ENCODE results near the gene AEBP2.

The AEBP2 gene

DNA sequence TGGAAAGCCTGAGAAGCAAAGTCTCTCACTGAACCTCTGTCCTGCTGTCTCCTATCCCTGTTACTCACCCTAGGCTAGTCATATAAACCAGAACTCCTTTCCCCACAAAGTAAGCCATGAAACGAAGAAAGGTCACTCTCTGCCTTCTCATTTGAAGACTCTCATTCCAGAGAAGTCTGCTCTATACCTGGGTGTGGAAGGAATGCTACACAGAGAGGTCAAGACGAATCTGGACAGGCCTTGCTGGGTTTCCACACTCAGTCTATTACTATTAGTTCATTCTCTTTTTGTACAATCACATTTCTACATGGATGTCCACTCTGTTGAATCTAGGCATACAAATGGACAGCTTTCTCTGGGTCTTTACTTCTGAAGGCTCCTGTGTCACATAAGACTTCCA is 2.4 kb upstream of the AEBP2 start:
- Mint-ChIP-seq H3K27ac (no peak overlapping the region), H3K9me3 (no peaks in the 10 kb centered on the region), H3K4me1 (peaks cover 36% of the 10 kb centered on the region), H3K36me3 (no peaks in the 10 kb centered on the region), H3K4me3 (no peak overlapping the region), H3K27me3 (no peaks in the 10 kb centered on the region)

DNA sequence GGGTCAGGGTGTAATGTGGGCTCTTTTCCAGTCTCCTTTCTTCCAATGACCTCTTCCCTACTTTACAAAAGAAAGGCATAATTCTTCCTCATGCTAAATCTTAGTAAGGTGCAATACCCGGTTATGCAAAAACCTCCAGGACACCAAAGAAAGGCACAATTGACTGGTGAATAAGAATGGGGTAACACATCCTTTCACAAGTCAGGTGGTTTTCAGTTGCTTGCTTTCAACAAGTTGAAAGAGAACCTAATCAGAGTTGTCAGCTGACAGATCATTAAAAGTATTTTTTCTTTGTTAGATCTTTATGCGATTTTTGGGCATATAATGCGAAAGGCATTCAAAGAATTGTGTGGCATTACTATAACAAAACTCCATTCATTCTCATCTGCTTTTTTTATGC is 1.3 kb upstream of the AEBP2 start:
- H3K27me3 Mint-ChIP-seq: no peaks in the 10 kb centered on the region
- H3K36me3 Mint-ChIP-seq: no peaks in the 10 kb centered on the region
- H3K4me1 Mint-ChIP-seq: peaks cover 41% of the 10 kb centered on the region
- peak overlapping the region; percentile 20 for H3K4me3 Mint-ChIP-seq
- H3K9me3 Mint-ChIP-seq: no peaks in the 10 kb centered on the region
- H3K27ac Mint-ChIP-seq: peak overlapping the region; percentile 51

DNA sequence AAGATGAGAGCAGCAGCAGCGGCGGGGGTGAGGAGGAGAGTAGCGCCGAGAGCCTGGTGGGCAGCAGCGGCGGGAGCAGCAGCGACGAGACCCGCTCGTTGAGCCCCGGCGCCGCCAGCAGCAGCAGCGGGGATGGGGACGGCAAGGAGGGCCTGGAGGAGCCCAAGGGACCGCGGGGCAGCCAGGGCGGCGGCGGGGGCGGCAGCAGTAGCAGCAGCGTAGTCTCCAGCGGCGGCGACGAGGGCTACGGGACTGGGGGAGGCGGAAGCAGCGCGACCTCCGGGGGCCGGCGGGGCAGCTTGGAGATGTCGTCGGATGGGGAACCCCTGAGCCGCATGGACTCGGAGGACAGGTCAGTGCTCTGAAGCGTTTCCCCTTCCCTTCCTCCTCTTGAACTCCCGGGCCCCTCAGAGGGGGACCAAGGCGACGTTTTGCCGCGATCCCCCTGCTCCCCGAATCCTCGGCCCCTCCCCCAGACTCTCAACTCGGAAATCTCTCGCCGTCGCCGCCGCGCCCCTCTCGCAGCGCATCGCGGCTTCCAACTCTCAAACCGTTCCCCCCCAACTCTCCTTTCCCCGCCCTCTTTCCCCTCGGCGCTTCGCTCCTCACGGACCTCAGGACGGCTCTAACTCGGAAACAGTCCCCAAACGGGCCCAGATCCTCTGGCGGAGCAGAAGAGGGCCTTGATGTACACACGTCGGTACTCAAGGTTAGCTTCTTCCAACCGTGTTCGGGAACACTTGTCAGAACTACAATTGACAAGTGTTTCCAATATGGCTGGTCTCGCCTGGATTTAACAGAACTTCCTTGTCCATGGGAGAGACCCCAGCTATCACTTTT is 947 bp downstream of the AEBP2 start:
- Mint-ChIP-seq H3K36me3 (no peaks in the 10 kb centered on the region), H3K9me3 (no peaks in the 10 kb centered on the region), H3K27ac (peak overlapping the region; percentile 97), H3K27me3 (no peaks in the 10 kb centered on the region), H3K4me3 (peak overlapping the region; percentile 94), H3K4me1 (peaks cover 48% of the 10 kb centered on the region)

DNA sequence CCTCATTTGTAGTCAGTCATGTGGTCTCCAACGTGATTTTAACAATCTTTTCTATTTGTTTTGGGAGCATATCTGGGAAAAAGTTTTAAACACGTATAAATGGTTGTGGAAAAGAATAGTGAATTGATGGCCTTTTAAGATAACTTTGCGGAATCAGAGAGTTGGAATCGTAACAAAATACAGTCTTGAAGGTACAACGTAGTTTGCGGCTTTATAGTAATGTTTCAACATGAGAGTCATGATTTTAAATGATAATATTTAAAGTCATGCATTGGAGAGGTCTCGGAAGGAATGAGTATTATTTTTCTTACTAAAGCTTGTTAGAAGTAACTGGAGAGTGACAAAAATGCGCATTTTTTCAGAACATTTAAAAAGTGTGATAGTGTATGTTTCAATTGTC is 1.6 kb downstream of the AEBP2 start:
- Mint-ChIP-seq H3K36me3 (no peaks in the 10 kb centered on the region), H3K4me3 (peak overlapping the region; percentile 94), H3K4me1 (peaks cover 47% of the 10 kb centered on the region), H3K9me3 (no peaks in the 10 kb centered on the region), H3K27me3 (no peaks in the 10 kb centered on the region), H3K27ac (peak overlapping the region; percentile 97)

DNA sequence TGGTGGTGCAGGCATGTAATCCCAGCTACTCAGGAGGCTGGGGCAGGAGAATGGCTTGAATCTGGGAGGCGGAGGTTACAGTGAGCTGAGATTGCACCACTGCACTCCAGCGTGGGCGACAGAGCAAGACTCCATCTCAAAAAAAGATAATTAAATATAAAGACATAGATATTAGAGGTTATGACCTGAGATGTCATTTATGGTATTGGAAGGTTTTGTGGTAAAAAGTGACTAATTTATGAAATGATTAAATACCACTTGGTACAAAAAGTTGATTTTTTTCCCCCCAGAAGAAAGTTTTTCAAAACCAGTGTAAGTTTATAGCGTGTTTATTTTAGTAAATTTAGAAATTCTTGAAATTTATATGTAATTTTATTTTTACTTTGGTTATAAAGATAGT is 4.3 kb downstream of the AEBP2 start:
- H3K9me3 Mint-ChIP-seq: no peaks in the 10 kb centered on the region
- H3K27ac Mint-ChIP-seq: no peak overlapping the region
- H3K4me3 Mint-ChIP-seq: no peak overlapping the region
- H3K4me1 Mint-ChIP-seq: peaks cover 69% of the 10 kb centered on the region
- H3K36me3 Mint-ChIP-seq: peaks cover 6% of the 10 kb centered on the region
- H3K27me3 Mint-ChIP-seq: no peaks in the 10 kb centered on the region

DNA sequence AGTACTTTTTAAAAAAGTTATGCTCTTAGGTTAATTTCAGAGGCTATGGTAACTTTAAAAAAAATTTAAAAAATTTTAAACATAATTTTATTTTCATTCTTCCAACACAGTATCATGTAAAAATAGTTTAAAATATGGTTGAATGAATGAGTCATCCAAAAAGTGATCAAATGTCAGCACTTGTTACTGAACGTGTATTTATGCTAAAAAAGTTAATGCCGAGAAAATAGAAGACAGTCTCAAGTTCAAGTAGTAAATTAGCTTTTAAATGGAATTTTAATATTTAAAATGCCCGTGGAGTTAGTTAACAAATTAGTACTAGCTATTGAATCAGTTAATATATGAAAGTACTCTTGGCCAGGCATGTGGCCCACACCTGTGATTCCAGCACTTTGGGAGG is 4.8 kb downstream of the AEBP2 start:
- no peak overlapping the region for H3K27ac Mint-ChIP-seq
- no peaks in the 10 kb centered on the region for H3K9me3 Mint-ChIP-seq
- peaks cover 74% of the 10 kb centered on the region for H3K4me1 Mint-ChIP-seq
- H3K4me3 Mint-ChIP-seq: peak overlapping the region; percentile 30
- H3K36me3 Mint-ChIP-seq: peaks cover 6% of the 10 kb centered on the region
- no peaks in the 10 kb centered on the region for H3K27me3 Mint-ChIP-seq

DNA sequence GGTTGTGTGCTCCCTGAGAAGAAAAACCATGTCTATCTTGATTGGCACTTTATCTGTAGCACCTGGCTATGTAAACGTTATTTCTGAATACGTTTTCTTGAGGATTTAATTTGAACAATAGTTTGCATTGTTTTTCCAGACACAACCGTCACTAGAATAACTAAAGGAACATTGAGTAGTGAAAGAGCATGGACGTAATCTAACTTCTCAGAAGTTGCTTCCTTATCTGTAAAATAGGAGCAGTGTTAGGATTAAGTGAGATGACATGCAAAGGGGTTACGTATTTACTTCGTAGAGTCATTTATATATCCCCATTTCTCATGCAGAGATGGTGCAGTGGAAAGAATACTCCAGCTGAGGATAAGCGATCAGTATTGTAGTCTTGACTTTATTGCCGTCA is 8.1 kb downstream of the AEBP2 start:
- peaks cover 9% of the 10 kb centered on the region for H3K36me3 Mint-ChIP-seq
- no peak overlapping the region for H3K27ac Mint-ChIP-seq
- peak overlapping the region; percentile 16 for H3K4me3 Mint-ChIP-seq
- no peaks in the 10 kb centered on the region for H3K9me3 Mint-ChIP-seq
- peaks cover 86% of the 10 kb centered on the region for H3K4me1 Mint-ChIP-seq
- no peaks in the 10 kb centered on the region for H3K27me3 Mint-ChIP-seq

DNA sequence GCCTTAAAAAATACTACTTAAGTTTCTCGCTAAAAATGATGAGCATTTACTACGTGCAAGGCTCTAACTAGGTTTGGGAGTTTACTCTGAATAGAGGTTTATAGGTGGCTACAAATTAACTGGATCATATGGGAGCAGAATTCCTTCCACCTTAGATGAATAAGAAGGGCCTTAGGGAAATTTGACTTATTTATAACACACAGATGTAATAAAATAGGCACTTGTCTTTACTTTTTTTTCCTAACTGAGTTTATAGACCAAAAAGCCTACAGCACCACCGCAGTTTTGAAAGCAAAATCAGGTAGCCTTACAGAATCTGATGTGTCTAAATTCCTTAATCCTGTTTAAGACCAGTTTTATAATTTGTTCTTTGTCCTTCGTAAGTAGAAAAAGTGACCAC is 10.5 kb downstream of the AEBP2 start:
- Mint-ChIP-seq H3K4me3 (no peak overlapping the region), H3K9me3 (no peaks in the 10 kb centered on the region), H3K27ac (no peak overlapping the region), H3K36me3 (peaks cover 14% of the 10 kb centered on the region), H3K4me1 (peaks cover 85% of the 10 kb centered on the region), H3K27me3 (no peaks in the 10 kb centered on the region)

DNA sequence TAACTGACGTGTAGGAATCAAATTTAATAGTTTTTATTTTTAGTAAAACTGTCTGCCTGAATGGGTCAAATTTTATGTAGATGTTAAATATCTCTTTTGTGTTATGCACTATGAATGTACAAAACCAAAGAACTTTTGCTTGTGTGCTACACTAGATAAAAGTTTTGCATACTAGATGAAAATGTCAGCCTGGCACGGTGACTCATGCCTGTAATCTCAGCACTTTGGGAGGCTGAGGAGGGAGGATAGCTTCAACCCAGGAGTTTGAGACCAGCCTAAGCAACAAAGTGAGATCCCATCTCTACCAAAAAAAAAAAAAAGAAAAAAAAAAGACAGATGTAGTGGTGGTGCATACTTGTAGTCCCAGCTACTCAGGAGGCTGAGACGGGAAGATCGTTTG is 11.1 kb downstream of the AEBP2 start:
- Mint-ChIP-seq H3K9me3 (no peaks in the 10 kb centered on the region), H3K27ac (no peak overlapping the region), H3K27me3 (no peaks in the 10 kb centered on the region), H3K4me1 (peaks cover 86% of the 10 kb centered on the region), H3K36me3 (peaks cover 14% of the 10 kb centered on the region), H3K4me3 (no peak overlapping the region)

DNA sequence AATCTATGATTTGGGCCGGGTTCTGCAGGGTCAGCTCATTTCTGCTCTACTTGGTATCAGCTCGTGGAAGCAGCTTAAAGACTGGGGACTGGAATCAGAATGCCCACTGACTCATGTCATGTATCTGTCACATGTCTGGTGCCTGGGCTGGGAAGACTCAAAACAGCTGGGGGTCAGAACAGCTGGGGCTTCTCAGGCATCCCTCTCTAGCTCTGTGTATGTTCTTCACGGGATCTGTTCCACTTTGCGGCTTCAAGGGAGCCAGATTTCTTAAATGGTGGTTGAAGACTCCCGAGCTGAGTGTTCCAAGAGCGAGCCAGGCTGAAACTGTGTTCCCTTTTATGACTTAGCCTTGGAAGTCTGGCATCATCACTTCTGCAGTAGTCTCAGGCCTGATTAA is 11.9 kb downstream of the AEBP2 start:
- Mint-ChIP-seq H3K27ac (no peak overlapping the region), H3K36me3 (peaks cover 13% of the 10 kb centered on the region), H3K27me3 (no peaks in the 10 kb centered on the region), H3K9me3 (no peaks in the 10 kb centered on the region), H3K4me3 (no peak overlapping the region), H3K4me1 (peaks cover 87% of the 10 kb centered on the region)

DNA sequence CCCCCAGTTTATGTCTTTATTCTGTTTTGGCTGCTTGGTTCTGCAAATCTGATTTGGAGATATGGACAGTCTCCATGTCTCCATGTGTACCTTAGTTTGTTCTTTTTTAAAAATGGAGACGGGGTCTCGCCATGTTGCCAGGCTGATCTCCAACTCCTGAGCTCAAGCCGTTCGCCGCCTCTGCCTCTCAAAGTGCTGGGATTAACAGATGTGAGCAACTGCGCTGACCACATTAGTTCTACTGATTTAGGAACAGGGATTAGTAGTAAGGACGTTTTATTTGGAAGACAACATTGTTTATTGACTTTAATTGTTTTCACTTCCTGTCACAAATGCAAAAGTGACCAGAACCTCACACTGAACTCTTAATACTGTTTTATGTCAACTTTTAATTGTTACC is 14.7 kb downstream of the AEBP2 start:
- Mint-ChIP-seq H3K27me3 (no peaks in the 10 kb centered on the region), H3K4me1 (peaks cover 82% of the 10 kb centered on the region), H3K4me3 (no peak overlapping the region), H3K36me3 (peaks cover 15% of the 10 kb centered on the region), H3K9me3 (no peaks in the 10 kb centered on the region), H3K27ac (peak overlapping the region; percentile 44)

DNA sequence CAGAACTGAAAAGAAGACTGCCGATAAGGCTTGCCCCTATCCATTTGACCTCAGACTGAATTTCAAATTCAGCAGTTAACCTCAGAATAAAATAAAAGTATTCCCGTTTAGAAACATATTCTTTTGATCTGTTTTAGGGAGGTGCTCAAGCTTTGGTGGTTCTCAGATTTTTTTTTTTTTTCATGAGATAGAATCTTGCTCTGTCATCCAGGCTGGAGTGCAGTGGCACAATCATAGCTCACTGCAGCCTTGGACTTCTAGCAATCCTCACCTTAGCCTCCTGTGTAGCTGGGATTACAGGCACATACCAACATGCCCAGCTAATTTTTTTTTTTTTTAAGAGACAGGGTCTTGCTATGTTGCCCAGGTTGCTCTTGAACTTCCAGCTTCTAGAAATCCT is 15.5 kb downstream of the AEBP2 start:
- Mint-ChIP-seq H3K27ac (no peak overlapping the region), H3K4me1 (peaks cover 79% of the 10 kb centered on the region), H3K4me3 (no peak overlapping the region)

DNA sequence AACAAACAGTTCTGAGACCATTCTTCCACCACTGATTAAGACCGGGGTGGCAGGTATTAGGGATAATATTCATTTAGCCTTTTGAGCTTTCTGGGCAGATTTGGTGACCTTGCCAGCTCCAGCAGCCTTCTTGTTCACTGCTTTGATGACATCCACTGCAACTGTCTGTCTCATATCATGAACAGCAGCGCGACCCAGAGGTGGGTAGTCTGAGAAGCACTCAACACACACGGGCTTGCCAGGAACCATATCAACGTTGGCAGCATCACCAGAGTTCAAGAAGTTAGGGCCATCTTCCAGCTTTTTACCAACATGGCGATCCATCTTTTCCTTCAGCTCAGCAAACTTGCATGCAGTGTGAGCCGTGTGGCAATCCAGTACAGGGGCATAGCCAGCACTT is 16.9 kb downstream of the AEBP2 start:
- Mint-ChIP-seq H3K4me3 (no peak overlapping the region), H3K36me3 (peaks cover 15% of the 10 kb centered on the region), H3K27ac (peak overlapping the region; percentile 51), H3K9me3 (no peaks in the 10 kb centered on the region), H3K27me3 (no peaks in the 10 kb centered on the region), H3K4me1 (peaks cover 77% of the 10 kb centered on the region)

More for the DNA sequence above, 15.5 kb downstream of the AEBP2 start:
- no peaks in the 10 kb centered on the region for H3K9me3 Mint-ChIP-seq
- H3K27me3 Mint-ChIP-seq: no peaks in the 10 kb centered on the region
- peaks cover 15% of the 10 kb centered on the region for H3K36me3 Mint-ChIP-seq

DNA sequence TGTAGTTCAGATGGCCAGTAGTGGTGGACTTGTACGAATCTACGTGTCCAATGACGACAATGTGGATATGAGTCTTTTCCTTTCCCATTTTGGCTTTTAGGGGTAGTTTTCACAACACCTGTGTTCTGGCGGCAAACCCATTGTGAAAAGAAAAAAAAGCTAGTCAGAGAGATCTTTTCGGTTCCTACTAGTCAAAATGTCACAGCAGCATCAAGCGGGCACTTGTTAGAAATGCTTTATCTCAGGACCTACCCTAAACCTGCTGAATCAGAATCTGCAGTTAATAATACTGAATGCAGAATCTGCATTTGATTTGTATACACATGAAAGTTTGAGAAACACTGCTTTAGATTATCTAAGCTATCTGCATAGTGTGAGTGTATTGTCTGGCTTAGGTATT is 18.3 kb downstream of the AEBP2 start:
- H3K36me3 Mint-ChIP-seq: peaks cover 10% of the 10 kb centered on the region
- H3K27ac Mint-ChIP-seq: no peak overlapping the region
- H3K4me1 Mint-ChIP-seq: peaks cover 77% of the 10 kb centered on the region
- H3K27me3 Mint-ChIP-seq: no peaks in the 10 kb centered on the region
- H3K4me3 Mint-ChIP-seq: no peak overlapping the region
- no peaks in the 10 kb centered on the region for H3K9me3 Mint-ChIP-seq

DNA sequence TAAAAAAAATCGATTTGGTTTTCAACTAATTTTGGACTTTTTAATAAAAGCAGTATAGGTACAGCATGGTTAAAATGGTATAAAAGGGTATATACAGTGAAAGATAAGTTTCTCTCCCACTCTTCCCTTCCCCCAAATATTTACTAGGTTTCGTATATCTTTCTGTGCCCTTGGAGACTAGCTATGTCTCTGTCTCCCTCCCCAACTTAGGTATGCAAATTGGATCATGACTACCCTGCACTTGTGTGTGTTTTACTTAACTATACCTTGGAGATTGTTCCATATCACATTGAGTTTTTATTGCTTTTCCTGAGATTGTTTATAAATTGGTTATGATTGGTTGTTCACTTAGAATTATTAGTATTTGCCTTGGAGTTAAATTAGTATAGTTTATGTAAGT is 19.4 kb downstream of the AEBP2 start:
- Mint-ChIP-seq H3K27me3 (no peaks in the 10 kb centered on the region), H3K9me3 (no peaks in the 10 kb centered on the region), H3K4me1 (peaks cover 79% of the 10 kb centered on the region), H3K4me3 (no peak overlapping the region), H3K36me3 (peaks cover 16% of the 10 kb centered on the region), H3K27ac (no peak overlapping the region)

DNA sequence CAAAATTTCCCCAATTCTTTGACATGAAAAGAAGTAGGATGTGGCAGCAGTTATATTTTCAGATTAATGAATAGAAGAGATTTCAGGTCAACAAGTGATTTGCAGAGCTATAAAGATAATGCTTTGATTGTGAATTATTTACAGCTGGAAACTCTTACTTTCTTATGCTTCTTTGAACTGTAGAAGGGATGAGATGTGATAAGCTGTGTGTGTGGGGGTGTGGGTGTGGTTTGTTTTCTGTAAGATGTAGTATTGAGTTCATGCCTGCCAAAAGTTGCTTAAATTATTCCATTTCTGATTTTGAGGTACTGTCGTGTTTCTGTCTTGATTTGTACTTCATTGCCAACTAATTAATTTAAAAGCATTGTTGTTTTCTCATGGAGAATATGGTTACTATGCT is 22.7 kb downstream of the AEBP2 start:
- Mint-ChIP-seq H3K27ac (no peak overlapping the region), H3K27me3 (no peaks in the 10 kb centered on the region), H3K9me3 (no peaks in the 10 kb centered on the region), H3K4me1 (peaks cover 61% of the 10 kb centered on the region), H3K4me3 (no peak overlapping the region), H3K36me3 (peaks cover 19% of the 10 kb centered on the region)

DNA sequence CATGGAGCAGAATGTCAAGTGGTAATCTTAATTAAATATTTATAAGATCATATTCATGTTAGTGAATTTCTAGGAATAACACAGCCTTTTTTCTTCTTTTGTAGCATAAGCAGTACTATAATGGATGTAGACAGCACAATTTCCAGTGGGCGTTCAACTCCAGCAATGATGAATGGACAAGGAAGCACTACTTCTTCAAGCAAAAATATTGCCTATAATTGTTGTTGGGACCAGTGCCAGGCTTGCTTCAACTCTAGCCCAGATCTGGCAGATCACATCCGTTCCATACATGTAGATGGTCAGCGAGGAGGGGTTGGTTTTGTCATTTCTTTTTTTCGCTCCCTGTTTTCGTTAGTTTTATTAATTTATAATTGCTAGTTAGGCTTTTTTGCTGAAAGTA is 23.1 kb downstream of the AEBP2 start:
- H3K27me3 Mint-ChIP-seq: no peaks in the 10 kb centered on the region
- H3K9me3 Mint-ChIP-seq: no peaks in the 10 kb centered on the region
- peaks cover 57% of the 10 kb centered on the region for H3K4me1 Mint-ChIP-seq
- peaks cover 16% of the 10 kb centered on the region for H3K36me3 Mint-ChIP-seq
- H3K27ac Mint-ChIP-seq: no peak overlapping the region
- H3K4me3 Mint-ChIP-seq: no peak overlapping the region
